ENCODE results near the gene SOX5.

- TF ChIP-seq POLR2A (IDR thresholded peaks at IDR 0.05) (no peak), CTCF (IDR thresholded peaks at IDR 0.05) (no peak)
Observed at GRCh38 chr12:23533265-23533664, 416.2 kb downstream of the SOX5 start.

Data from adrenal gland (tissue), 5 donors.